Activated gamma-delta T cell treated with Interleukin-2 at 50 U/mL for 16 hours (primary cell): ENCODE data around the gene IPO5.
"Not testable (repeated sequence)": the region's sequence is repeated elsewhere in the genome, so short reads cannot be mapped to it uniquely, and the experiment has no call there.

Experiments
- DNase-seq: peaks from one replicate; pipeline ENCODE4 v3.0.0-alpha.2; 2020

Gene IPO5

GRCh38 chr13:97953376-97953970, at the start of gene IPO5:
Gene IPO5 (plus strand): TSS chr13:97953675. CDS start chr13:97976697, 23,022 bp downstream.
- DNase-seq, result no peak

GRCh38 chr13:97904059-97904458, 49.4 kb upstream of the IPO5 start:
- no peak for DNase-seq

DNA sequence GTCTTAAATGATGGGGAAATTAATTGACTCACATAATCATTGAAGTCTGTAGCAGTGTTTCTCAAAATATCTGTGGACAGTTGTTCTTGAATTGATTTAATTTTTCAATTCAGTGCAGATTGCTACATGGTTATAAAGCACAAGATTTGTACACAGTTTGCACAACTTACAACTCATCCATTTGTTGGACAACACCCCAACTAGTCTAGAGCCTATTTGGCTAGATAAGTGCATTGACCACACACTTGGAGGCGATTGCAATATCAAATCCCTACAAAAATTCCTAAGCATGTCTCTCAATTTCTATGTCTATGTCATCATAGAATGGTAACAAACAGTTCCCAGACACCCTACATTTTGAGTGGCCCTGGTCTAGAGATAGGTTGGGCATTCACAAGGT, 48.0 kb upstream of the IPO5 start:
- no peak for DNase-seq

GRCh38 chr13:97911311-97912138, 42.0 kb upstream of the IPO5 start:
- DNase-seq, result no peak

- no peak for DNase-seq
Observed at GRCh38 chr13:97912139-97912535, 41.3 kb upstream of the IPO5 start.

- no peak for DNase-seq
Observed at GRCh38 chr13:97913206-97913605, 40.3 kb upstream of the IPO5 start.

GRCh38 chr13:97914540-97914939, 38.9 kb upstream of the IPO5 start:
- DNase-seq, result no peak

- no peak for DNase-seq
Observed at GRCh38 chr13:97921176-97921816, 32.2 kb upstream of the IPO5 start.

DNA sequence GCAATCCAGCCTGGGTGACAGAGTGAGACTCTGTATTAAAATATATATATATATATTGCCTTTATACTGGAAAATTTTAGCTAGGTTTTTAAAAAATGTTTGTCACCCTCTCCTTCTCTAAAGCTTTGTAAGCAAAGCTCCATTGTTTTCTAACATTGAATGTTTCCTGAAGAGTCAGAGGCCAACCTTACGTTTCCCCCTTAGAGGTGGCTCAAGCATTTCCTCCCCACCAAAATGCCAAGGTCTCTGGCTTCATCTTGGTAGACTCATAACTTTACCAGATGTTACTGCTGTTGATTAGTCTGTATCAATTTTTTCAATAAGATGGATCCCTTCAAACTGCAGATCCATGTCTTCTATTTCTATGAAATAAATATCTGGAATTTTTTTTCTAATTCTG, 25.2 kb upstream of the IPO5 start:
- no peak for DNase-seq

DNA sequence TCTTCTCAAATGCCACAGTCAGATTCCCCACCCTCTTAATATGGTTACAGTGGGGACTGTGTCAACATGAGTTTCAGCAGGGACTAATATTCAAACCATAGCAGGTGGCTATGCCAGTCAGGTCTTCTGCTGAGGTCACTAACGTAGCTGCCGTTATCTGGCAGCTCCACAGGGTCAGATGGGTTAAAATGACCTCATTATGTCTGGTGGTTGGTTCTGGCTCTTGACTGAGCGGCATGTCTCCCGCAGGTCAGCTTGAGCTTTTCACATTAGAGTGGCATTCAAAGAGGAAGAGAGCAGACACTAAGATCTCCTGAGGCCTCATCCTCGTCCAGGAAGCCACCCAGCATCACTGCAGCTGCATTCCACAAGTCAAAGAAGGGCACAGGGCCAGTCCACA, 21.4 kb upstream of the IPO5 start:
- DNase-seq, result no peak

DNA sequence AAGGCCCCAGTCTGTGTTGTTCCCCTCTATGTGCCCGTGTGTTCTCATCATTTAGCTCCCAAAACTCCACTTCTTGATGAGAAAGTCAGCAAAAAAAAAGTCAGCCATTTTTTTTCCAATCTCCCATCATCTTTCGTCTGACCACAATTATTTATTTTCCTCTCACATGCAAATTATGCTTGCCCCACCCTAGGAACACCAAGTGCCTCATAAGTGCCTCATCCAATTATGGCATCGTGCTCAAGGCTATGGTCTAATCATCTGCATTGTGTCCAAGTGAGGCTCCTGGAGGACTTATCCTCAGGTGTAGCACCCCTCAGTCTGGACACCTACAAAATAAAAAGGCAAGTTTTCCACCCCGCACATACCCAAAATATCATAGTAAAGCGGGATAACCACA, 20.8 kb upstream of the IPO5 start:
- DNase-seq, result no peak

GRCh38 chr13:97933776-97934175, 19.7 kb upstream of the IPO5 start:
- DNase-seq, result no peak

DNA sequence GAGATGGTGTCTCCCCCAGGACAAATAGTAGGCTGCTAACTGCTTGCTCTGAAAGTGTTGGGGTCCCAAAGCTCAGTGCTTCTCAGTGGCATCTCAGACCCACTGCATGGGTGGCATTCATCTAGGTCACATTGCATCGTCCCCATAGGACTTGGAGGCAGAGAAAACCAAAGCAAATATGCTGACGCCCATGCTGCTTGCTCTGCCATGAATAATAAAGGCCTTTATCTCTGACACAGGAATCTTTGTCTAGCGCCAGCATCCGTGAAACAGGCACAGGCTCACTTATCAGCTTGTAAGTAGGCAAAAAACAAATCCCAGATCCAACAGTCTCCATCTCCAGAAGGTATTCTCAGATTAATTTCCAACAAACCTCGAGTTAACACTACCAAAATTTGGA, 18.9 kb upstream of the IPO5 start:
- no peak for DNase-seq

DNA sequence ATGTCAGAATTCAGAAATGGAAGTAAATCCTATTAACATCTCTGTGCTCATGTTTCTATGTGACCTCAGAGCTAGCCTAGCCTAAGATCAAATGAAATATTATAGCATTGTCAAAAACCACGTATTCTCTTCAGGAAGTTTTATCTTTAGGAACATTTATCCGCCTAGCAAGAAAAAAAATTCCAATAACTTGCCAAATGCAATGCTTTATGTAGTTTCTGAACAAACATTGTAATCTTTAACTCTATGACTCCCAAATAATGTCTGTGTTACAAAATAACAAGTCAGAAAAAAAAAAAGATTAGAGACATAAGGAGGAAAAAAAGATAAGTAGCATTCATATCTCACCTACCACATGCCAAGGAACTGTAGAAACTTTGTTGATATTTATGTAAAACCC, 18.4 kb upstream of the IPO5 start:
- no peak for DNase-seq

- DNase-seq, result no peak
Observed at GRCh38 chr13:97936036-97936435, 17.4 kb upstream of the IPO5 start.

DNA sequence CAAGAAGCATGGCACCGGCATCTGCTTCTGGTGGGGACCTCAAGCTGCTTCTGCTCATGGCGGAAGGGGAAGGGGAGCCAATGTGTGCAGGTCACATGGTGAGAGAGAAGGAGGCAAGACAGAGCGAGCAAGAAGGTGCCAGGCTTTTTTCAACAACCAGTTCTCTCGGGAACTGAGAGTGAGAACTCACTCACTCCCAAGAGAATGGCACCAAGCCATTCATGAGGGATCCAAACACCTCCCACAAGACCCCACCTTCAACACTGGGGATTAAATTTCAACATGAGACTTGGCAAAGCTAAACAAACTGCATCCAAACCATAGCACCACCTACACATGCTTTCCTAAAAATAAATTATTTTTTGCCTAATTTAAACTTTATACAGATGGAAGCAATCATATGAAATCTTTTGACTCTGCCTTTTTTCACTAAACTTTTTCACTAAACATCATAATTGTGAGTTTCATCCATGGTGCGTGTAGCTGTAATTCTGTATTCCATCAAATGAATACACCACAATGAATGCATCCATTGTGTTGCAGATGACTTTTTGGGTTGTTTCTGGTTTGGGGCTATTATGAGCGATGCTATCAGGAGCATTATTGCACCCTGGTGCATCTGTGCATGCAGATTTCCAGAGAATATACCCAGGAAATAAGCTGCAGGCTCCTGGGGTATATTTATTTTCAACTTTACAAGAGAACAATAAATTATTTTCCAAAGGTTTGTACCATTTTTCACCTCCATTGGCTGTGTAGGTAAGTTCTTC, 14.6 kb upstream of the IPO5 start:
- no peak for DNase-seq

- DNase-seq, result no peak
Observed at GRCh38 chr13:97944396-97945029, 9.0 kb upstream of the IPO5 start.

GRCh38 chr13:97945342-97945741, 8.1 kb upstream of the IPO5 start:
- DNase-seq, result no peak

DNA sequence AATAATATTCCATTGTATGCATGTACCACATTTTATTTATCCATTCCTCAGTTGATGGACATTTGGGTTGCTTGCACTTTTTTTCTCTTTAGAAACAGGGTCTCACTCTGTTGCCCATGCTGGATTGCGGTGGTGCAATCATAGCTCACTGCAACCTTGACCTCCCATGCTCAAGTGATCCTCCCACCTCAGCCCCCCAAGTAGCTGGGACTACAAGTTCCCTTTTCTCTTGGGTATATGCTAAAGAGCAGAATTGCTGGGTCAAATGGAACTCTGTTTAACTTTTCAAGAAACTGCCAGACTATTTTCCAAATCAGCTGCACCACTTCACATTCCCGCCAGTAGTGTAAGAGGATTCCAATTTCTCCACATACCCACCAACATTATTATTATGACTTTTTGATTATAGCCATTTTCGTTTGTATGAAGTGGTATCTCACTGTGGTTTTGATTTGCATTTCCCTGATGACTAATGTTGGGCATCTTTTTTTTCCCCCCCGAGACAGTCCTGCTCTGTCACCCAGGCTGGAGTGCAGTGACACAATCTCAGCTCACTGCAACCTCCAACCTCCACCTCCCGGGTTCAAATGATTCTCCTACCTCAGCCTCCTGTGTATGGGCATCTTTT, 7.6 kb upstream of the IPO5 start:
- DNase-seq, result no peak

DNA sequence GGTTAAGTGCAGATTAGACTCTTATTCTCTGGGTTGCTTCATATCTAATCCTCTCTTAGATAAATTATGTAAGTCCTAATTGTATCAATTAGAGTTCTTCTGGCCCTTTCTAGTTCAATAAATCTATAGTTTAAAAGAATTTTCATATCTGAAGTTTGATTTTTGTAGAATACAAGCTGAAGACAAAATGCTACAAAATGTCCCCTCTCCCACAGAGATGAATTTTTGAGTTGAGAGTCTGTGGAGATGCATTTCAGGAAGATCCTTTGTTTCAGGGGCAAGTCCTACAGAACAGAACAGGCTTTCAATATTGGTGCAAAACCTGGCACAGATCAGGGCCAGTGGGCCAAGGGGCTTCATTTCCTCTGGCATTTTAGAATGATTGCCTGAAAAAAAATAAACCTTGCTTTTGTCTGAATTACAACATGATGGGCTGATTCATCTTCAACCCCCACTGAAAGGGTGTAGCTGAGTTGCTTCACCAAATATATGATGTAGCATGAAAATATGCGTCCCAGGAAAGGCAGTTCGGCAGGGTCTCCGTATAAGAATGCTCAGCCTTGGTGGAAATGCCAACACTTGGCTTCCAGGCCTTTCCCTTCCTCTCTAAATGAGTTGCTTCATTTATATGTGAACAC, 6.4 kb upstream of the IPO5 start:
- no peak for DNase-seq

GRCh38 chr13:97948041-97948440, 5.4 kb upstream of the IPO5 start:
- DNase-seq, result no peak

- not testable (repeated sequence) for DNase-seq
Observed at GRCh38 chr13:97949316-97949715, 4.2 kb upstream of the IPO5 start.
